A549 (cell line): Measurements from ENCODE around the gene CDH22. TPM values are rescaled to one million over a fixed set of nuclear protein-coding genes. Genes with fewer than 3 reads are reported as not detected.

Source experiments
- ATAC-seq, 2 experiments: fragments of 200-7000 bp in 1 of 2; fragments of >200 bp in 1 of 2; cut with Nextera tagmentation in 1 of 2; cut with Tn5 transposase in 1 of 2; 3 replicates each; pipeline versions ENCODE4 v1.8.0 to v1.9.1; 2018 to 2020; ENCODE audit warnings: mild to moderate bottlenecking in 1 of 2, moderate library complexity in 1 of 2
- CTCF ChIA-PET: fragments of 300-600 bp; sonication (Branson Sonifier 250); formaldehyde crosslinking; extraction: SDS; loops from one replicate; lab custom pipeline; 2021; ENCODE audit warnings: antibody characterized with exemption, inconsistent platforms; lab: Yijun Ruan, JAX
- POLR2A ChIA-PET: fragments of 350-600 bp; formaldehyde crosslinking; extraction: SDS; loops from one replicate; lab custom pipeline; 2021; ENCODE audit warnings: antibody characterized with exemption, inconsistent platforms; lab: Yijun Ruan, JAX
- DNase-seq, 2 experiments: peaks; one replicate each; pipeline versions ENCODE4 v3.0.0 to v3.0.0-alpha.2; 2011 to 2016; ENCODE audit warnings: low read depth in 1 of 2, low spot score in 1 of 2
- FAIRE-seq: peaks from 2 replicates; lab custom pipeline; 2011; peaks lifted over from hg19 to GRCh38; lab: Jason Lieb, UNC
- H3K27ac ChIP-seq, 2 experiments: fragments of >200 bp; sonication (Bioruptor Twin); formaldehyde crosslinking; 3 replicates each; pipeline ENCODE4 v1.5.1; 2016 to 2017
- H3K4me1 ChIP-seq: fragments of >200 bp; sonication (Bioruptor Twin); formaldehyde crosslinking; 3 replicates; pipeline ENCODE4 v1.6.1; 2016
- H3K4me2 ChIP-seq: fragments of >200 bp; sonication (Bioruptor Twin); formaldehyde crosslinking; 3 replicates; pipeline ENCODE4 v1.6.1; 2016
- H3K4me3 ChIP-seq: fragments of >200 bp; sonication (Bioruptor Twin); formaldehyde crosslinking; 3 replicates; pipeline ENCODE4 v1.5.1; 2016
- H3K9me3 ChIP-seq: fragments of >200 bp; sonication (Bioruptor Twin); formaldehyde crosslinking; 3 replicates; pipeline ENCODE4 v1.6.1; 2016
- BHLHE40 ChIP-seq: IDR thresholded peaks from 2 replicates; pipeline ENCODE4 v1.6.1; 2012; ENCODE audit warnings: low read depth, low read length, inconsistent platforms
- CBX2 ChIP-seq: fragments of 200-600 bp; sonication (generic); IDR thresholded peaks from 2 replicates; pipeline ENCODE4 v1.6.1; 2016; ENCODE audit warnings: low read depth, mild to moderate bottlenecking, borderline replicate concordance
- CBX8 ChIP-seq: fragments of 200-600 bp; sonication (generic); IDR thresholded peaks from 2 replicates; pipeline ENCODE4 v1.6.1; 2016
- CHD4 ChIP-seq: fragments of 200-600 bp; sonication (generic); IDR thresholded peaks from 2 replicates; pipeline ENCODE4 v1.6.1; 2016; ENCODE audit warnings: antibody characterized with exemption, mild to moderate bottlenecking, borderline replicate concordance
- EHF ChIP-seq: fragments of 250-450 bp; sonication (Bioruptor Pico); IDR thresholded peaks from 2 replicates; pipeline ENCODE4 v1.5.0; 2020; ENCODE audit warnings: mild to moderate bottlenecking
- EHMT2 ChIP-seq: fragments of 200-600 bp; sonication (generic); IDR thresholded peaks from 2 replicates; pipeline ENCODE4 v1.6.1; 2016; ENCODE audit warnings: antibody characterized with exemption, low read depth, mild to moderate bottlenecking, moderate library complexity
- FOXS1 ChIP-seq: fragments of 250-450 bp; sonication (Bioruptor Pico); IDR thresholded peaks from 2 replicates; pipeline ENCODE4 v1.5.0; 2020; ENCODE audit warnings: mild to moderate bottlenecking, moderate library complexity
- HDAC2 ChIP-seq: fragments of 200-600 bp; sonication (generic); IDR thresholded peaks from 2 replicates; pipeline ENCODE4 v1.6.1; 2016
- HES2 ChIP-seq: fragments of >200 bp; sonication (Bioruptor Twin); formaldehyde crosslinking; IDR thresholded peaks from 2 replicates; pipeline ENCODE4 v1.6.1; 2016
- HOXB5 ChIP-seq: fragments of 250-450 bp; sonication (Bioruptor Pico); IDR thresholded peaks from 2 replicates; pipeline ENCODE4 v1.5.0; 2020; ENCODE audit warnings: mild to moderate bottlenecking, moderate library complexity
- MYC ChIP-seq: IDR thresholded peaks from 2 replicates; pipeline ENCODE4 v1.6.1; 2012; ENCODE audit warnings: mild to moderate bottlenecking, inconsistent platforms, low read length, improper control_type of control experiment, borderline replicate concordance
- POLR2A ChIP-seq: IDR thresholded peaks from 2 replicates; pipeline ENCODE4 v1.6.1; 2012; ENCODE audit warnings: mild to moderate bottlenecking, low read length
- POLR2AphosphoS2 ChIP-seq: conservative IDR thresholded peaks from 2 replicates; pipeline ENCODE4 v1.6.1; 2012; ENCODE audit warnings: low read length, improper control_type of control experiment, inconsistent platforms
- RAD21 ChIP-seq, 2 experiments: fragments of >200 bp in 1 of 2; sonication (Bioruptor Twin) in 1 of 2; formaldehyde crosslinking in 1 of 2; IDR thresholded peaks in 1 of 2; conservative IDR thresholded peaks in 1 of 2; 2 replicates in 1 of 2; 3 replicates in 1 of 2; pipeline ENCODE4 v1.6.1; 2012 to 2018; ENCODE audit warnings: inconsistent platforms in 1 of 2
- WGBS: methylation state at CpG from one replicate; pipeline ENCODE4 v1.1.6; 2017; ENCODE audit errors: missing lambda C conversion rate; 5-methylcytosine and 5-hydroxymethylcytosine counted together
- polyA plus RNA-seq, 4 experiments: library from polyadenylated mRNA; depleted of rRNA in 3 of 4; stranded (reverse); fragments of >200 nt; fragmentation: RNase III in 1 of 4; extraction: RNeasy Plus Mini Kit Qiagen cat#74134 plus additional on column Dnase treatment in 1 of 4; gene quantifications; 2 replicates in 3 of 4; 3 replicates in 1 of 4; pipeline ENCODE4 v1.2.3, GENCODE V29; 2011 to 2017
- TF ChIP-seq, protein P1 (sequence below): fragments of 200-600 bp; sonication (generic); IDR thresholded peaks from 2 replicates; pipeline ENCODE4 v1.6.1; 2016; ENCODE audit warnings: antibody characterized with exemption, mild to moderate bottlenecking, moderate library complexity
- TF ChIP-seq, protein P2 (sequence below): fragments of 150-350 bp; IDR thresholded peaks from 2 replicates; pipeline ENCODE4 v1.6.1; 2014; ENCODE audit warnings: low read depth, mild to moderate bottlenecking, low read length

The CDH22 gene
- polyA plus RNA-seq, 2 of the 4 experiments (the other 2 are of a cell fraction), result not detected

- DNase-seq (no peak), ATAC-seq (no peak), FAIRE-seq (no peak)
- H3K4me3 ChIP-seq, result no peak overlapping the region
- ChIA-PET POLR2A (no interaction called here), CTCF (interaction anchor here (0.9 to 2.2 kb wide), 8 partner anchors 9 to 117 kb away, joined by 3 to 8 read pairs (median 4); no protein-coding TSS in a partner anchor)
- WGBS, result 38% methylated on average over 3 of the region's 3 CpGs
- no peak for TF ChIP-seq POLR2AphosphoS2
- no peak for TF ChIP-seq FOXS1 (CRISPR knock-in tag)
- no peak for TF ChIP-seq CBX2
- H3K4me2 ChIP-seq, result no peak overlapping the region
- no peaks in the 10 kb centered on the region for H3K4me1 ChIP-seq
- H3K27ac ChIP-seq, result no peak overlapping the region
- no peaks in the 10 kb centered on the region for H3K9me3 ChIP-seq
Observed at GRCh38 chr20:46249671-46250070, 58.6 kb downstream of the CDH22 start.

DNA sequence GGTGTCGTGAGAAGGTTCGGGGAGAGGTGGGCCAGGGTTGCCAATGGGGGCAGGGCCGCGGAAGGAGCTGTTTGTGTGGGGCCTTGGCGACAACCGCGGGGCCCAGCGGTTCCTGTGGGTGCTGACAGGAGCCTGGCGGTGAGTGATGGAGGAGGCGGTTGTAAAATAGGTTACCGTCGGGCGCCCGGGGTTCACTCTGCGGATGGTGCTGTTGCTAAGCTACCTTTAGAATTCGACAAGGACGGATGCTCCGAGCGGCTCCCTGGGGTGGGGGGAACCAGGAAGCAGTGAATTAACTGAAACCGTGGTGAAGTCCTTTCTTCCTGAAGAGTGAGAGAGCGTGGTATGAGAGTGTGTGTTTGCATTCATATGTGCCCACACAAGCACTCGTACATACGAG, 61.7 kb downstream of the CDH22 start:
- ATAC-seq, result no peak
- TF ChIP-seq CHD4 (no peak), HOXB5 (CRISPR knock-in tag) (no peak), BHLHE40 (no peak), HES2 (no peak), CBX8 (no peak)
- no peak for FAIRE-seq
- ChIA-PET POLR2A (no interaction called here), CTCF (interaction anchor here (1.1 kb wide), 1 partner anchor 113 kb away, joined by 3 read pairs; no protein-coding TSS in a partner anchor)
- 18% methylated on average over 23 of the region's 23 CpGs for WGBS
- H3K9me3 ChIP-seq, result no peaks in the 10 kb centered on the region
- no peak overlapping the region for H3K27ac ChIP-seq
- H3K4me2 ChIP-seq, result no peak overlapping the region
- no peak for DNase-seq
- no peak overlapping the region for H3K4me3 ChIP-seq
- H3K4me1 ChIP-seq, result no peaks in the 10 kb centered on the region

GRCh38 chr20:46243707-46244628, 64.3 kb downstream of the CDH22 start:
- ChIA-PET CTCF (interaction anchor here (1.2 kb wide), 1 partner anchor 10 kb away, joined by 4 read pairs; no protein-coding TSS in a partner anchor), POLR2A (no interaction called here)

DNA sequence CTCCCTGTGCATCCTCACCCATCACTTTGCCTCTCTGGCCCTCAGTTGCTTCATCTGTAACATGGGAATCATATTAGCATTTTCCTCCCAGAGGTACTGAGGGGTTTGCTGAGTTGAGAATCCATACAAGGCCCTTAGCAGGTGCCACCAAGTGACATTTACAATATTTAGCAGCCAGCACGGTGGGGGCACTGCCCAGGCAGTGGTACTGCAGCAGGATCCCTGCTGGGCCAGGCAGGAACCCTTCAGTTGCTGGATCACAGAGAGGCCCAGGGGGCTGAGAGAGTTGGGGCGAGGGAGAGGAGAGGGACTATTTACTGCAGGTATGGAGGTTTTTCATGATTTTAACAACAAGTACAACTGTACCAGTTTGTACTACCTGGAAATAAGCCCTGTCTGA, 65.9 kb downstream of the CDH22 start:
- no peak overlapping the region for H3K4me2 ChIP-seq
- ATAC-seq (no peak), DNase-seq (no peak), FAIRE-seq (no peak)
- no peak overlapping the region for H3K27ac ChIP-seq
- no peaks in the 10 kb centered on the region for H3K4me1 ChIP-seq
- H3K4me3 ChIP-seq, result no peak overlapping the region
- ChIA-PET CTCF (no interaction called here), POLR2A (no interaction called here)
- TF ChIP-seq MYC (no peak), RAD21 (conservative IDR thresholded peaks at IDR 0.05 in 1 of 2, IDR thresholded peaks at IDR 0.05 in 1 of 2) (no peak)
- TF ChIP-seq, protein P1, sequence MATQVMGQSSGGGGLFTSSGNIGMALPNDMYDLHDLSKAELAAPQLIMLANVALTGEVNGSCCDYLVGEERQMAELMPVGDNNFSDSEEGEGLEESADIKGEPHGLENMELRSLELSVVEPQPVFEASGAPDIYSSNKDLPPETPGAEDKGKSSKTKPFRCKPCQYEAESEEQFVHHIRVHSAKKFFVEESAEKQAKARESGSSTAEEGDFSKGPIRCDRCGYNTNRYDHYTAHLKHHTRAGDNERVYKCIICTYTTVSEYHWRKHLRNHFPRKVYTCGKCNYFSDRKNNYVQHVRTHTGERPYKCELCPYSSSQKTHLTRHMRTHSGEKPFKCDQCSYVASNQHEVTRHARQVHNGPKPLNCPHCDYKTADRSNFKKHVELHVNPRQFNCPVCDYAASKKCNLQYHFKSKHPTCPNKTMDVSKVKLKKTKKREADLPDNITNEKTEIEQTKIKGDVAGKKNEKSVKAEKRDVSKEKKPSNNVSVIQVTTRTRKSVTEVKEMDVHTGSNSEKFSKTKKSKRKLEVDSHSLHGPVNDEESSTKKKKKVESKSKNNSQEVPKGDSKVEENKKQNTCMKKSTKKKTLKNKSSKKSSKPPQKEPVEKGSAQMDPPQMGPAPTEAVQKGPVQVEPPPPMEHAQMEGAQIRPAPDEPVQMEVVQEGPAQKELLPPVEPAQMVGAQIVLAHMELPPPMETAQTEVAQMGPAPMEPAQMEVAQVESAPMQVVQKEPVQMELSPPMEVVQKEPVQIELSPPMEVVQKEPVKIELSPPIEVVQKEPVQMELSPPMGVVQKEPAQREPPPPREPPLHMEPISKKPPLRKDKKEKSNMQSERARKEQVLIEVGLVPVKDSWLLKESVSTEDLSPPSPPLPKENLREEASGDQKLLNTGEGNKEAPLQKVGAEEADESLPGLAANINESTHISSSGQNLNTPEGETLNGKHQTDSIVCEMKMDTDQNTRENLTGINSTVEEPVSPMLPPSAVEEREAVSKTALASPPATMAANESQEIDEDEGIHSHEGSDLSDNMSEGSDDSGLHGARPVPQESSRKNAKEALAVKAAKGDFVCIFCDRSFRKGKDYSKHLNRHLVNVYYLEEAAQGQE, result no peak
- H3K9me3 ChIP-seq, result no peaks in the 10 kb centered on the region
- 7% methylated on average over 2 of the region's 2 CpGs for WGBS

More at GRCh38 chr20:46243707-46244628, 64.3 kb downstream of the CDH22 start:
- no peaks in the 10 kb centered on the region for H3K4me1 ChIP-seq
- H3K9me3 ChIP-seq, result no peaks in the 10 kb centered on the region
- TF ChIP-seq EHF (CRISPR knock-in tag) (no peak), HDAC2 (no peak), EHMT2 (no peak), POLR2A (no peak)
- TF ChIP-seq, protein P2, sequence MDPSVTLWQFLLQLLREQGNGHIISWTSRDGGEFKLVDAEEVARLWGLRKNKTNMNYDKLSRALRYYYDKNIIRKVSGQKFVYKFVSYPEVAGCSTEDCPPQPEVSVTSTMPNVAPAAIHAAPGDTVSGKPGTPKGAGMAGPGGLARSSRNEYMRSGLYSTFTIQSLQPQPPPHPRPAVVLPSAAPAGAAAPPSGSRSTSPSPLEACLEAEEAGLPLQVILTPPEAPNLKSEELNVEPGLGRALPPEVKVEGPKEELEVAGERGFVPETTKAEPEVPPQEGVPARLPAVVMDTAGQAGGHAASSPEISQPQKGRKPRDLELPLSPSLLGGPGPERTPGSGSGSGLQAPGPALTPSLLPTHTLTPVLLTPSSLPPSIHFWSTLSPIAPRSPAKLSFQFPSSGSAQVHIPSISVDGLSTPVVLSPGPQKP, result no peak
- 18% methylated on average over 8 of the region's 9 CpGs for WGBS
- no peak overlapping the region for H3K4me2 ChIP-seq
- FAIRE-seq (no peak), ATAC-seq (peak in 1 of 2 experiments; percentile 33; a peak in 1 of 6 replicates), DNase-seq (no peak)
- no peak overlapping the region for H3K27ac ChIP-seq
- H3K4me3 ChIP-seq, result no peak overlapping the region
